ENCODE data around the gene CDYL2. TPM values are rescaled to one million over a fixed set of nuclear protein-coding genes. Genes with fewer than 3 reads are reported as not detected.

CDYL2 gene
- total RNA-seq, 1 experiment from 2014 or later, result 7.6 TPM

DNA sequence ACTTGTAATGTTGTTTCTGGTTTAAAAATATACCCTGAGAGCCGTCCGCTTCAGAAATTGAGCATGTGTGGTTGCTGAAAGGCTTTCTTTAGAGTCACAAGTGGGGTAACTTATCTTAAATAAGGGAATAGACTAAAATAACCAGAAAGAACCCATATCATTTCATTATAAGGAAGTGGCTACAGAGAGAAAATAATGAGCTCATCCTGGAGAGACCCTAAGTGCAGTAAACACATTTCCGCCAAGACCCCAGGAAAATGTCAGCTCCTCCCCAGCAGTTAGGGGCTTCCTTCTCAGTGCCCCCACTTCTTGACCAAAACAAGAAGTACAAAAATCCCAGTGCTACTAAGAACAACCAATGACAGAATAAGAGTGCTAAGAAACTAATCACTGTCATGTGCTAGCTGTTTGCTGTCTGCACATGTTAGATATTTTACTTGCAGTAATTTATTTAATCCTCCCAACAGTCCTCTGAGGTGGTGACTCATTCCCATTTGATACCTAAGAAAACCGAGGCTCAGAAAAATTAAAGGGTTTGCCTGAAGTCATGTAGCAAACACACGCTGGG, 83.5 kb downstream of the CDYL2 start:
- DNase-seq, result no peak
- Histone ChIP-seq H3K27me3 (ENCODE audit: low read length) (no peaks in the 10 kb centered on the region), H3K9ac (ENCODE audit: low read length) (no peak overlapping the region), H3K4me2 (ENCODE audit: low read length) (no peak overlapping the region), H4K20me1 (ENCODE audit: low read length) (no peaks in the 10 kb centered on the region), H3K36me3 (ENCODE audit: low read depth, low read length) (no peaks in the 10 kb centered on the region), H3F3A (ENCODE audit: low read length, unreplicated experiment) (no peaks in the 10 kb centered on the region), H3K27ac (ENCODE audit: low read length) (no peak overlapping the region), H2AFZ (ENCODE audit: low read length) (no peak overlapping the region), H3K9me2 (replicated peaks; ENCODE audit: low read length) (no peaks in the 10 kb centered on the region), H3K9me3 (ENCODE audit: low read length) (no peaks in the 10 kb centered on the region), H3K4me3 (ENCODE audit: low read length) (no peak overlapping the region), H3K79me2 (ENCODE audit: low read length) (peaks cover 15% of the 10 kb centered on the region), H3K4me1 (ENCODE audit: insufficient read depth, low read length) (peaks cover 23% of the 10 kb centered on the region)
- BruUV-seq (replicated peaks), result no TSS peak
- intact Hi-C loops (cut with micrococcal nuclease), result no loop called here
- ChIA-PET POLR2A (ENCODE audit: unreplicated experiment) (no interaction called here), CTCF (no interaction called here)
- ATAC-seq, result no peak
- TF ChIP-seq EZH2phosphoT487 (IDR thresholded peaks at IDR 0.05; ENCODE audit: borderline replicate concordance, low read length), result no peak
- TF ChIP-seq EZH2 (IDR thresholded peaks at IDR 0.05; ENCODE audit: low read length, unreplicated experiment), result no peak
- TF ChIP-seq, protein P1, sequence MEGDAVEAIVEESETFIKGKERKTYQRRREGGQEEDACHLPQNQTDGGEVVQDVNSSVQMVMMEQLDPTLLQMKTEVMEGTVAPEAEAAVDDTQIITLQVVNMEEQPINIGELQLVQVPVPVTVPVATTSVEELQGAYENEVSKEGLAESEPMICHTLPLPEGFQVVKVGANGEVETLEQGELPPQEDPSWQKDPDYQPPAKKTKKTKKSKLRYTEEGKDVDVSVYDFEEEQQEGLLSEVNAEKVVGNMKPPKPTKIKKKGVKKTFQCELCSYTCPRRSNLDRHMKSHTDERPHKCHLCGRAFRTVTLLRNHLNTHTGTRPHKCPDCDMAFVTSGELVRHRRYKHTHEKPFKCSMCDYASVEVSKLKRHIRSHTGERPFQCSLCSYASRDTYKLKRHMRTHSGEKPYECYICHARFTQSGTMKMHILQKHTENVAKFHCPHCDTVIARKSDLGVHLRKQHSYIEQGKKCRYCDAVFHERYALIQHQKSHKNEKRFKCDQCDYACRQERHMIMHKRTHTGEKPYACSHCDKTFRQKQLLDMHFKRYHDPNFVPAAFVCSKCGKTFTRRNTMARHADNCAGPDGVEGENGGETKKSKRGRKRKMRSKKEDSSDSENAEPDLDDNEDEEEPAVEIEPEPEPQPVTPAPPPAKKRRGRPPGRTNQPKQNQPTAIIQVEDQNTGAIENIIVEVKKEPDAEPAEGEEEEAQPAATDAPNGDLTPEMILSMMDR (conservative IDR thresholded peaks at IDR 0.05; ENCODE audit: low read depth, low read length), result no peak

DNA sequence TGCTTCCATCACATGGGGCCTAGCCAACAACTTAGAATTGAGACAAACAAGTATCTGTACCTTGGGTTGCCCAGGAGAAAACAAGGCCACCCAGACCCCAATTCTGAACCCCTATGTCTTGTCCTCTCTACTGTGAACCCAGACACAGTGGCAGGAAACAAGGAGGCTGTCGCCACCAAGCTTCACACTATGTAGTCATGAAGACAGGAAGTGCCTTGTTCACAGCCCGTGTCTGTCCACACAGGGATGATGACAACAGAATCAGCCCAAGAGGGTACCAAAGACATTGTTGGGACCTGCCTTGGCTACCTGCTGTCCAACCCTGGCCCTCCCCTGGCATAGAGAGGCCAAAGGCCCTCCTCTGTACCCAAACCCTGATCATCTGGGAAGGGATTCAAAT, 84.8 kb downstream of the CDYL2 start:
- no peak overlapping the region for H3K27ac ChIP-seq (ENCODE audit: low read length)

More for the DNA sequence above, 84.8 kb downstream of the CDYL2 start:
- CTCF ChIA-PET, result no interaction called here
- no peak overlapping the region for H3K4me2 ChIP-seq (ENCODE audit: low read length)
- no peaks in the 10 kb centered on the region for H3F3A ChIP-seq (ENCODE audit: low read length, unreplicated experiment)
- TF ChIP-seq EZH2 (IDR thresholded peaks at IDR 0.05; ENCODE audit: low read length, unreplicated experiment) (no peak), EZH2phosphoT487 (IDR thresholded peaks at IDR 0.05; ENCODE audit: borderline replicate concordance, low read length) (no peak)
- TF ChIP-seq, protein P1 (conservative IDR thresholded peaks at IDR 0.05; ENCODE audit: low read depth, low read length), result no peak
- no peak overlapping the region for H3K4me3 ChIP-seq (ENCODE audit: low read length)
- H3K9me2 ChIP-seq (replicated peaks; ENCODE audit: low read length), result no peaks in the 10 kb centered on the region
- peaks cover 23% of the 10 kb centered on the region for H3K4me1 ChIP-seq (ENCODE audit: insufficient read depth, low read length)
- H3K36me3 ChIP-seq (ENCODE audit: low read depth, low read length), result no peaks in the 10 kb centered on the region
- H4K20me1 ChIP-seq (ENCODE audit: low read length), result no peaks in the 10 kb centered on the region
- ATAC-seq (no peak), DNase-seq (no peak)
- no peaks in the 10 kb centered on the region for H3K9me3 ChIP-seq (ENCODE audit: low read length)
- intact Hi-C loops (cut with micrococcal nuclease), result no loop called here
- H2AFZ ChIP-seq (ENCODE audit: low read length), result no peak overlapping the region
- no TSS peak for BruUV-seq (replicated peaks)
- H3K9ac ChIP-seq (ENCODE audit: low read length), result no peak overlapping the region
- POLR2A ChIA-PET (ENCODE audit: unreplicated experiment), result no interaction called here
- no peaks in the 10 kb centered on the region for H3K27me3 ChIP-seq (ENCODE audit: low read length)
- peaks cover 15% of the 10 kb centered on the region for H3K79me2 ChIP-seq (ENCODE audit: low read length)
